MM.1S (cell line): ENCODE results near the gene ZNF366.

Source experiments
- EZH2 ChIP-seq: fragments of 300-600 bp; sonication (generic); optimal IDR thresholded peaks from 2 replicates; pipeline ENCODE3; 2017; ENCODE audit warnings: low read depth, mild to moderate bottlenecking, antibody characterized with exemption, low read length, mixed read lengths
- TF ChIP-seq, protein P1 (sequence below): fragments of 300-600 bp; sonication (generic); IDR thresholded peaks from 2 replicates; pipeline ENCODE4 v1.5.1; 2016; ENCODE audit warnings: antibody characterized with exemption, low read length, mixed read lengths

DNA sequence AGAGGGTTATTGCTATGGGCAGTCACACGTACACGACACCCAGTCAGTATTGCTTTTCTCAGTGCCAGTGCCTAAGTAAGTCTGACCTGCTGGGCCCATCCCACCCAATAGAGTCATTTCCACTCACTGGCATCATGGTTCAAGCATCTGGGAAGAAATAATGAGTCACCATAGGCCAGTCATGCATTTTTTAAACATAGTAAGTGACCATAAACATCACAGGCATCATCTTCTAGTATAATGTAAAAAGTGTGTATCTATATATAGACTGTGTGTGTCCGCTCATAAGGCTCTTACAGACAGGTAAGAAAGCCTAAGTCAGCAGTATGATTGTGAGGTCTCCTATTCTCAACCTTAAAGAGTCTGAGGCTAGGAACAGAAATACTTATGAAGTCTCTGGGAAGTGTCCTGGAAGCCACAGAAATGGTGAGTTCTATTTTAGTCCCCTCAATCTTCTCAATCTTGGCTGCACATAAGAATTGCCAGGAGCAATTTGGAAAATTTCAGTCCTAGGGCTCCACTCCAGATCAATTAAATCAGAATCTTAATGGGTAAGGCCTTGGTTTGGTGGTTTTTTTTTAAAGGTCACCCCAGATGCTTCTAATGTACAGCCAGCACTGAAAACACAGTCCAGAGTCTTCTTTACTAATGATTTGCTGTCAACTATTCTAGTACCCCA lies 65.2 kb downstream of the ZNF366 start:
- TF ChIP-seq, protein P1, sequence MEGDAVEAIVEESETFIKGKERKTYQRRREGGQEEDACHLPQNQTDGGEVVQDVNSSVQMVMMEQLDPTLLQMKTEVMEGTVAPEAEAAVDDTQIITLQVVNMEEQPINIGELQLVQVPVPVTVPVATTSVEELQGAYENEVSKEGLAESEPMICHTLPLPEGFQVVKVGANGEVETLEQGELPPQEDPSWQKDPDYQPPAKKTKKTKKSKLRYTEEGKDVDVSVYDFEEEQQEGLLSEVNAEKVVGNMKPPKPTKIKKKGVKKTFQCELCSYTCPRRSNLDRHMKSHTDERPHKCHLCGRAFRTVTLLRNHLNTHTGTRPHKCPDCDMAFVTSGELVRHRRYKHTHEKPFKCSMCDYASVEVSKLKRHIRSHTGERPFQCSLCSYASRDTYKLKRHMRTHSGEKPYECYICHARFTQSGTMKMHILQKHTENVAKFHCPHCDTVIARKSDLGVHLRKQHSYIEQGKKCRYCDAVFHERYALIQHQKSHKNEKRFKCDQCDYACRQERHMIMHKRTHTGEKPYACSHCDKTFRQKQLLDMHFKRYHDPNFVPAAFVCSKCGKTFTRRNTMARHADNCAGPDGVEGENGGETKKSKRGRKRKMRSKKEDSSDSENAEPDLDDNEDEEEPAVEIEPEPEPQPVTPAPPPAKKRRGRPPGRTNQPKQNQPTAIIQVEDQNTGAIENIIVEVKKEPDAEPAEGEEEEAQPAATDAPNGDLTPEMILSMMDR = no peak
- no peak for TF ChIP-seq EZH2
